T47D (cell line): ENCODE data around the gene CERS6.

Experiments
- DNase-seq, 2 experiments: peaks; one replicate each; pipeline versions ENCODE4 v3.0.0 to v3.0.0-alpha.2; 2011 to 2012; ENCODE audit warnings: low read depth in 1 of 2, low spot score in 1 of 2
- JUND ChIP-seq: IDR thresholded peaks from 2 replicates; pipeline ENCODE4 v1.6.1; 2012; ENCODE audit warnings: low read depth
- in situ Hi-C: cut with HindIII; loops from 2 replicates; pipeline ENCODE4 v1.10.0; 2016; ENCODE audit warnings: low sequenced_read_pairs, low pct_unique_long_range_greater_than_20kb

CERS6 gene

GRCh38 chr2:168626096-168626495 lies 170.0 kb downstream of the CERS6 start:
- no peak for TF ChIP-seq JUND
- in situ Hi-C loops, result no loop called here
- no peak for DNase-seq

GRCh38 chr2:168626647-168627046 lies 170.6 kb downstream of the CERS6 start:
- no peak for DNase-seq
- no peak for TF ChIP-seq JUND
- in situ Hi-C loops, result no loop called here

DNA sequence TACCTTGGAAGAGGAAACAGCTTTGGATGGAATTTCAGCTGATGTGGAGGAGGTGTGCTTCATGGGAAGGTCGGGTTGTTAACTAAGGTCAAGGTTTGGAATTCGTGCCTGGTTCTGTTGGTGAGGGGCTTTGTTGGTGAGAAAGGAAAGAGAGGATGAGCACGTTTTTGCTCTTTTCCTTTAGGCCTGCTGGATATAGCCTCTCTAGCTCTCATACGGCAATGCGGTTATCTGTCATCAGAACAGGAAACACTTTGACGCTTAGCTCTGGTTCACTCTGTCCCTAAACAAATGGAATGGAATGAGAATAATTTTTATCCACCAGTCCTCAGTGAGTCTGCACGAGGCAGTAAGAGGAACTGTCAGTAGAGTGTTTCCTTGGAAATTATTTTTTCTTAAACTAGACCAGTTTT lies 176.6 kb downstream of the CERS6 start:
- in situ Hi-C loops, result no loop called here
- no peak for TF ChIP-seq JUND
- peak in 1 of 2 experiments; percentile 68 for DNase-seq

GRCh38 chr2:168633200-168633599 lies 177.1 kb downstream of the CERS6 start:
- in situ Hi-C loops, result no loop called here
- TF ChIP-seq JUND, result no peak
- DNase-seq, result no peak

DNA sequence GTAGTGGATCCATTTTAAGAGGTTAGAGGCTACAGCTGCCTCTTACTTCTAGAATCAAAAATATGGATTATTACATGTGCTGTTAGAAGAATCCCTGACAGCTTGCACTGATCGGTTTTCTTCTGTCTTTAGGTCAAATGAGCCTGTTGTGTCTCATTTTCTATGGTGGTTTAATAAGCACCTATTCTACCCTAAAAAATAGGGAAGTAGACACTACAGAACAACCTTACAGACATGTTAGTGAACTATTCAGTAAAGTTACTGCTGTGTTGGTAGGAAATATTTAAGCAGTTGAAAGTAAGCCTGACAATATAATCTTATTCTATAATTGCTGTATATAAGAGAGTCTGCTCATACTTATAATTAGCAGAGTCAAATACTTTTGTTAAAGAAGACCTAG lies 177.8 kb downstream of the CERS6 start:
- DNase-seq, result no peak
- in situ Hi-C loops, result no loop called here
- TF ChIP-seq JUND, result no peak

- TF ChIP-seq JUND, result no peak
- DNase-seq, result peak in 1 of 2 experiments; percentile 18
- in situ Hi-C loops, result no loop called here
Observed at GRCh38 chr2:168635065-168635577, 179.0 kb downstream of the CERS6 start.

- DNase-seq, result peak in 1 of 2 experiments; percentile 81
- in situ Hi-C loops, result no loop called here
- TF ChIP-seq JUND, result 0 out of 2 replicates have a peak, but pooled peaks have one; percentile 12
Observed at GRCh38 chr2:168639018-168639417, 182.9 kb downstream of the CERS6 start.

DNA sequence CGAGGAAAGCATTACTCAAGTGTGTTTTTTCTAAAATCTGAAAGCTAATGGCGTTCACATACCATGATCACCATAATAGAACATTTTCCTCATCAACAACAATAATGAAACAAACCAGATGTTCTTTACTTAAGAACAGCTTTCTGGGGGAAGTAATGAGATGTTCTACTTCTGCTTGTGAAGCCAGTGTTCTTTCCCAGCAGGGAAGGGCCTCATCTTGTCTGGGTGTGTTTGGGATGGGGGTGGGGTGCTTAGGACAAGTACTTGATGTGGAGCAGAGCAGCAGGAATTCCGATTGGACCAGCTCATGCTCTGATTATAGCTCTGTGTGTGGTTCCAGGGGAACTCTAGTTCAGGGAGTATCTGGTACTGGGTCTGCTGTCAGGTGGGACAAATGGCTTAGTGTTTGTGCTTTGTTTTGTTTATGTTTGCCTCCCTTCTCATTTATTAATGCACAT lies 183.4 kb downstream of the CERS6 start:
- DNase-seq, result peak in 1 of 2 experiments; percentile 49
- TF ChIP-seq JUND, result no peak
- in situ Hi-C loops, result no loop called here

DNA sequence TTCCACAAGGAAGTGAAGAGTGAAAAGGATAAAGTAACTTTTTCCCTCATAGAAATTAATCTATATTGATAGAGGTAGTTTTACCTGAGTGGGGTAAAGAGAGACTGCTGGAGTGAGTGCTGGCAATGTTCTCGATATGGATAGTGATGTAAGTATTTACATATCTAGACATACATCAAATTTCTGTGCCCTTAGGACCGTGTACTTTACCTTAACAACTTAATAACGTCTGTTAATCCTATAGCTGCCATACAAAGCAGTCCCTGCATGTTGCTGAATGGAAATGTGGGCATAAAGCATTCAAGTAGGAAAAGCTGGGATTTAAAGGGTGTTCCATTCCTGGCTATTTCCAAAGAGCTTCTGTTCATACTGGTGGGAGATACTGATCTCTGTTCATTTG lies 184.0 kb downstream of the CERS6 start:
- DNase-seq, result peak in 1 of 2 experiments; percentile 27
- in situ Hi-C loops, result no loop called here
- no peak for TF ChIP-seq JUND

DNA sequence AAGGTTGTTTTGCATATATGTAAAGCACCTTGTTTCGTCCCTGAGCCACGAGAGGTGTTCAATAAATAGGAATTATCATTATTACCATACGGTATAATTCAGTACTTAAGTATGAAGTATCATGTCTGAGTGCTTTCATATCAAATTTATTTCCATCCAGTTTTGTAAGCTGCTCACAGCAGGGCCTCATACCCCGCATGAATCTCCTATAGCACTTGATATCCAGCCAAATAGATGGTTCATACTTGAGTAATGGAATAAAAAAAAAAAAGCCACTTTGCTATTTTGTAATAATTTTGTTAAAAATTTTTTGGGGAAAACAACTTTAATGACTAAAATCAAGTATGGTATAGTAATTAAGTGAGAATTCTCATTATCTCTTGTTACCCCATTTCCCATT lies 185.6 kb downstream of the CERS6 start:
- DNase-seq, result no peak
- TF ChIP-seq JUND, result no peak
- in situ Hi-C loops, result no loop called here

GRCh38 chr2:168642873-168643272 lies 186.8 kb downstream of the CERS6 start:
- in situ Hi-C loops, result no loop called here
- no peak for TF ChIP-seq JUND
- no peak for DNase-seq

DNA sequence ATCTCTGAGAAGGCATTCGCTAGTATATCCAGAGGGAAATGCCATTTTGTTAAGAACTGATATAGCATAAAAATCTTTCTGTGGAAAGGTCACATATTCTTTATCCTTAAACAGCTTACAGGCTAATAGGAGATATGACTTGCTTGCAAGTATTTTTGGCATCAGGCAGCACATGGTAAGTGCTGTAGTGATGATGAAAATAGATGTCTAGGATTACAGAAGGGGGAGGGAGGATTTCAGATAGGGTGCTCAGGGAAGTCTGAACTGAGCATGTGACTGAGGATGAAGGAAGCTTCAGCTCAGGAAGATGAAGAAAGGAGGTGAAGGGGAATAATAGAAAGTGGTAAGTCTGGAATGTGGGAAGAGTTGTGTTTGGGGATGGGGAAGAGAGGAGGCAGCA lies 187.9 kb downstream of the CERS6 start:
- in situ Hi-C loops, result no loop called here
- TF ChIP-seq JUND, result no peak
- DNase-seq, result no peak

DNA sequence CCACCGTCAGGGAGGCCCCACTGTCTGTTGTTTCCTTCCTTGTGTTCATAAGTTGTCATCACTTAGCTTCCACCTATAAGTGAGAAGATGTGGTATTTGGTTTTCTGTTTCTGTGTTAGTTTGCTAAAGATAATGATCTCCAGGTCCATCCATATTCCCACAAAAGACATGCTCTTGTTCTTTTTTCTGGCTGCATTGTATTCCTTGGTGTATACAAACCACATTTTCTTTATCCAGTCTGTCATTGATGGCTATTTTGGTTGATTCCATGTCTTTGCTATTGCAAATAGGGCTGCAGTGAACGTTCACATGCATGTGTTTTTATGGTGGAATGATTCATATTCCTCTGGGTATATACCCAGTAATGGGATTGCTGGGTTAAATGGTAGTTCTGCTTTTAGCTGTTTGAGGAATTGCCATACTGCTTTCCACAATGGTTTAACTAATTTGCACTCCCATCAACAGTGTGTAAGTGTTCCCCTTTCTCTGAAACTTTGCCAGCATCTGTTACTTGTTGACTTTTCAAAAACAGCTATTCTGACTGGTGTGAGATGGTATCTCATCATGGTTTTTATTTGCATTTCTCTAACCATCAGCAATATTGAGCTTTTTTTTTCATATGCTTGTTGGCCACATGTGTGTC lies 189.7 kb downstream of the CERS6 start:
- no peak for DNase-seq
- in situ Hi-C loops, result no loop called here
- no peak for TF ChIP-seq JUND

DNA sequence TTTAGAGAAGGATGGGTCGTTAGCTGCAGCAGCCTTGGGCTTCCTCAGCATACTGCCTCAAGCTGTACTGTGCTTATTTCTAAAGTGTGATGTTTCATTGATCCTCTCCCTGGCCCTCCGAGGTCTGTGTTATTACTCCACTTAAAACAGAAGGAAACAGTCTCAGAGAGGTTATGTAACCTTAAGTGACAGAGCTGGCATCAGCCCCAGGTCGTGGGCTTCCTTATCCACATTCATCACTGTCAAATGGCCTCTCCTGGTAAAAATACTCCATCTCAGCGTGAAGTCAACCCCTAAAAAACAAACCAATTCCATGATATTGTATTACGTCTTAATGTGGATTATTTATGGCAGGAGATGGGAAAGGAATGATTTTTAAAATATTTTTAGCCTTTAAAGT lies 193.0 kb downstream of the CERS6 start:
- TF ChIP-seq JUND, result no peak
- in situ Hi-C loops, result no loop called here
- DNase-seq, result no peak
